Choroid plexus epithelial cell (primary cell): ENCODE results near the gene BCKDK.
"Not testable (repeated sequence)": the region's sequence is repeated elsewhere in the genome, so short reads cannot be mapped to it uniquely, and the experiment has no call there.

Experiments
- DNase-seq: peaks from one replicate; pipeline ENCODE4 v3.0.0-alpha.2; 2010; ENCODE audit warnings: low read depth
- H3K4me3 ChIP-seq: 2 replicates; pipeline ENCODE4 v1.5.1; 2011; ENCODE audit warnings: low read depth, mild to moderate bottlenecking, control low read depth, low read length, moderate library complexity
- TF ChIP-seq, protein P1 (sequence below): conservative IDR thresholded peaks from 2 replicates; pipeline ENCODE4 v1.5.1; 2011; ENCODE audit warnings: low read depth, mild to moderate bottlenecking, control low read depth, inconsistent platforms, low read length, moderate library complexity

Gene BCKDK

GRCh38 chr16:31138621-31139578, 30.7 kb downstream of the BCKDK start:
- DNase-seq: peak; percentile 51
- TF ChIP-seq, protein P1, sequence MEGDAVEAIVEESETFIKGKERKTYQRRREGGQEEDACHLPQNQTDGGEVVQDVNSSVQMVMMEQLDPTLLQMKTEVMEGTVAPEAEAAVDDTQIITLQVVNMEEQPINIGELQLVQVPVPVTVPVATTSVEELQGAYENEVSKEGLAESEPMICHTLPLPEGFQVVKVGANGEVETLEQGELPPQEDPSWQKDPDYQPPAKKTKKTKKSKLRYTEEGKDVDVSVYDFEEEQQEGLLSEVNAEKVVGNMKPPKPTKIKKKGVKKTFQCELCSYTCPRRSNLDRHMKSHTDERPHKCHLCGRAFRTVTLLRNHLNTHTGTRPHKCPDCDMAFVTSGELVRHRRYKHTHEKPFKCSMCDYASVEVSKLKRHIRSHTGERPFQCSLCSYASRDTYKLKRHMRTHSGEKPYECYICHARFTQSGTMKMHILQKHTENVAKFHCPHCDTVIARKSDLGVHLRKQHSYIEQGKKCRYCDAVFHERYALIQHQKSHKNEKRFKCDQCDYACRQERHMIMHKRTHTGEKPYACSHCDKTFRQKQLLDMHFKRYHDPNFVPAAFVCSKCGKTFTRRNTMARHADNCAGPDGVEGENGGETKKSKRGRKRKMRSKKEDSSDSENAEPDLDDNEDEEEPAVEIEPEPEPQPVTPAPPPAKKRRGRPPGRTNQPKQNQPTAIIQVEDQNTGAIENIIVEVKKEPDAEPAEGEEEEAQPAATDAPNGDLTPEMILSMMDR: no peak
- no peak overlapping the region for H3K4me3 ChIP-seq

GRCh38 chr16:31141071-31141469, 32.9 kb downstream of the BCKDK start:
- not testable (repeated sequence) for H3K4me3 ChIP-seq, DNase-seq

- TF ChIP-seq, protein P1: no peak
- peak overlapping the region; percentile 44 for H3K4me3 ChIP-seq
- DNase-seq: no peak
Measured at GRCh38 chr16:31141489-31142108, 33.4 kb downstream of the BCKDK start.

DNA sequence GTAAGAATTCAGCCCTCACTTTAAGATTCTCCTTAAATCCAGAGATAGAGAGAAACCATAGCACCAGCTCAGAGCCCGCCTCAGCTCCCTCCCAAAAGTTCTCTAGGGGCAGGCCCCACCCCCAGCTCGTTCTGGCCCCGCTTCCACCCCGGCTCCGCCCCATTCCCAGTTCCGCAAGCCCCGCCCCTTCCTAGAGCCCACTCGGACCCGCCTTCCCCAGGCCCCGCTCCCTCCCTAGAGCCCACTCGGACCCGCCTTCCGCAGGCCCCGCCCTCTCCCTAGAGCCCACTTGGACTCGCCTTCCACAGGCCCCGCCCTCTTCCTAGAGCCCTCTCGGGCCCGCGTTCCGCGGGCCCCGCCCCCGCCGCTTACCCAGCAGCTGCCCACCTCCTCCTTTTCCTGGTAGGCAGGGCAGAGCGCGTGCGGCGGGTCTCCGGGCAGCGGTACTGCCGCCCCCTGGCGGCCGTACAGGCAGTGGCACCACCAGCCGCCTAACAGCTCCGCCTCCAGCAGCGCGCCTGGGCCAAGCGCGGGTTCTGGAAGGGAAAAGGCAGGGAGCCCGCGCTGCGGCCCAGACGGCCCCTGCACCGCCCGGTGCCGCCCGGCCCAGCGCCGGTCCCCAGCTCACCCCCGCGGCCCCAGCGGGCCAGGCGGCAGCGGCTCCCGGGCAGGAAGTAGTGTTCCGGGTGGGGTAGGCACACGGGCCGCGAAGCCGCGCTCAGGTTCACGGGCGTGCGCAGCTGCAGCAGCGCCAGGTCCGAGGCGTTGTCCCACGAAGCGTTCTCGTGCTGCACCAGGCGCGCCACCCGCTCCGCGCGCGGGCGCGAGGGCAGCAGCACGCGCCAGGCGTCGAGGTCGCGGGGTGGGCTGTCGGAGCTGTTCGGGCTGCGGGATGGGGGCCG, 34.2 kb downstream of the BCKDK start:
- TF ChIP-seq, protein P1: peak; percentile 78
- DNase-seq: peak; percentile 99
- peak overlapping the region; percentile 47 for H3K4me3 ChIP-seq

GRCh38 chr16:31143011-31143693, 35.0 kb downstream of the BCKDK start:
- DNase-seq: no peak
- H3K4me3 ChIP-seq: peak overlapping the region; percentile 47
- TF ChIP-seq, protein P1: no peak

GRCh38 chr16:31143694-31144148, 35.5 kb downstream of the BCKDK start:
- TF ChIP-seq, protein P1: no peak
- no peak overlapping the region for H3K4me3 ChIP-seq
- no peak for DNase-seq

DNA sequence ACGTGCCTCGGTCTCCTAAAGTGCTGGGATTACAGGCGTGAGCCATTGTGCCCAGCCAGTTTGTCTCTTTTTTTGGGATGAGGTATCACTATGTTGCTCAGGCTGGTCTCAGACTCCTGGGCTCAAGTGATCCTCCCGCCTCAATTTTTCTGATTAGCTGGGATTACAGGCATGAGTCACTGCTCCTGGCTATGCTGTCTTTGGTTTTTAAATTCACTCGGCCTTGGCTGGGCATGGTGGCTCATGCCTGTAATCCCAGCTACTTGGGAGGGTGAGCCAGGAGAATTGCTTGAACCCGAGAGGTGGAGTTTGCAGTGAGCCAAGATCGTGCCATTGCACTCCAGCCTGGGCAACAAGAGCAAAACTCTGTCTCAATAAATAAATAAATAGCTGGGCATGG, 36.2 kb downstream of the BCKDK start:
- H3K4me3 ChIP-seq, DNase-seq: not testable (repeated sequence)
